HuH-7 (cell line): ENCODE data around the gene BOK.
"Not testable (repeated sequence)": the region's sequence is repeated elsewhere in the genome, so short reads cannot be mapped to it uniquely, and the experiment has no call there.

Experiments
- DNase-seq: peaks from one replicate; pipeline ENCODE4 v3.0.0; 2011; ENCODE audit warnings: low spot score

BOK gene

GRCh38 chr2:241559323-241560161 is 997 bp downstream of the BOK start:
- DNase-seq: peak; percentile 70

- DNase-seq: no peak
These were observed 1.8 kb downstream of the BOK start for GRCh38 chr2:241560162-241560882.

GRCh38 chr2:241560883-241561474 is 2.4 kb downstream of the BOK start:
- DNase-seq: no peak

GRCh38 chr2:241561832-241562231 is 3.3 kb downstream of the BOK start:
- DNase-seq: no peak

GRCh38 chr2:241562269-241562891 is 3.8 kb downstream of the BOK start:
- no peak for DNase-seq

- no peak for DNase-seq
These were observed 4.5 kb downstream of the BOK start for GRCh38 chr2:241563031-241563507.

GRCh38 chr2:241563571-241563980 is 5.0 kb downstream of the BOK start:
- no peak for DNase-seq

- peak; percentile 42 for DNase-seq
These were observed 5.5 kb downstream of the BOK start for GRCh38 chr2:241563981-241564595.

GRCh38 chr2:241564596-241565410 is 6.3 kb downstream of the BOK start:
- no peak for DNase-seq

GRCh38 chr2:241565411-241565810 is 6.9 kb downstream of the BOK start:
- DNase-seq: no peak

- DNase-seq: not testable (repeated sequence)
These were observed 7.5 kb downstream of the BOK start for GRCh38 chr2:241566021-241566420.

GRCh38 chr2:241566468-241566867 is 7.9 kb downstream of the BOK start:
- DNase-seq: no peak

GRCh38 chr2:241567266-241567665 is 8.7 kb downstream of the BOK start:
- DNase-seq: not testable (repeated sequence)

GRCh38 chr2:241567776-241568175 is 9.2 kb downstream of the BOK start:
- no peak for DNase-seq

- DNase-seq: no peak
These were observed 10.2 kb downstream of the BOK start for GRCh38 chr2:241568726-241569125.

- no peak for DNase-seq
These were observed 11.3 kb downstream of the BOK start for GRCh38 chr2:241569831-241570281.

- DNase-seq: no peak
These were observed 12.5 kb downstream of the BOK start for GRCh38 chr2:241570961-241571581.

- no peak for DNase-seq
These were observed 13.5 kb downstream of the BOK start for GRCh38 chr2:241571821-241572620.

- not testable (repeated sequence) for DNase-seq
These were observed 14.5 kb downstream of the BOK start for GRCh38 chr2:241572915-241573651.
